Fibroblast of the aortic adventitia (primary cell): ENCODE results near the gene FXR1. TPM values are rescaled to one million over a fixed set of nuclear protein-coding genes. Genes with fewer than 3 reads are reported as not detected.

ENCODE experiments used
- DNase-seq: peaks from one replicate; pipeline ENCODE4 v3.0.0-alpha.2; 2010; ENCODE audit warnings: low read depth
- H3K4me3 ChIP-seq: 2 replicates; pipeline ENCODE4 v1.5.1; 2011; ENCODE audit warnings: low read depth, mild to moderate bottlenecking, control low read depth, low read length, moderate library complexity
- CTCF ChIP-seq: IDR thresholded peaks from 2 replicates; pipeline ENCODE4 v1.5.1; 2011; ENCODE audit warnings: mild to moderate bottlenecking, low read length, control low read depth, inconsistent platforms; ENCODE audit not compliant: insufficient read depth
- total RNA-seq: library from RNA; depleted of rRNA; stranded (reverse); fragments of >200 nt; gene quantifications from 2 replicates; pipeline ENCODE4 v1.2.3, GENCODE V29; 2012; ENCODE audit warnings: low replicate concordance

The FXR1 gene
- total RNA-seq, 1 donor, result 104 TPM

- no peak for DNase-seq
- TF ChIP-seq CTCF, result no peak
- no peak overlapping the region for H3K4me3 ChIP-seq
These were observed 94.1 kb downstream of the FXR1 start for GRCh38 chr3:181006541-181006940.

- H3K4me3 ChIP-seq, result no peak overlapping the region
- DNase-seq, result no peak
- no peak for TF ChIP-seq CTCF
These were observed 94.8 kb downstream of the FXR1 start for GRCh38 chr3:181007262-181007661.

DNA sequence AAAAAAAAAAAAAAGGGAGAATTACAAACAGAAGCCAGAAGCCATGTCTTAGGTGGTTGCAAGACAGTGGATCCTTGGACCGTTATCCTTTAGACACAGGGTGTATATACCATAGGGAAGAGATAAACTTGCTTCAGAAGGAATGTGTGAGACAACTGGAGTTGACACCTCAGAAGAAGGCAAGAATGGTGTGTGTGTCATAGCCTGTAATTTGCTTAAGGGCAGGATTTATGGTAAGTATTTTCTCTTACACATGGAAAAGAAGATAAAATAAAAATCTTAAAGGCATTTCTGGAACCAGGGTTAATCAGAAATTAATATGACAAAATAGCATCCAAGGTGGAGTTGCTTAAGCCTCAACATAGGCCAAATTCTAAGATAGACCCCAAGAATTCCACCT lies 96.3 kb downstream of the FXR1 start:
- H3K4me3 ChIP-seq, result no peak overlapping the region
- no peak for TF ChIP-seq CTCF
- no peak for DNase-seq

DNA sequence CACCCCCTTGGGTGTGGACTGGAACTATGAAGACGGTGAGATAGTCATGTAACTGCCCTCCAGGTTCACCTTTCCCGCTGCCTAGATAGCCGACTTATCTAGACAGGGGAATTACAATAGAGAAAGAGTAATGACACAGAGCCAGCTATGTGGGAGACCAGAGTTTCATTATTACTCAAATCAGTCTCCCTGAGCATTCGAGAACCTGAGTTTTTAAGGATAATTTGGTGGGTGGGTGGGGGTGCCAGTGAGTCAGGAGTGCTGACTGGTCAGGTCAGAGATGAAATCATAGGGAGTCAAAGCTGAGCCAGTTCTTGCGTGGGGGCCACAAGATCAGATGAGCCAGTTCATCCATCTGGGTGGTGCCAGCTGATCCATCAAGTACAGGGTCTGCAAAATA lies 96.8 kb downstream of the FXR1 start:
- H3K4me3 ChIP-seq, result no peak overlapping the region
- no peak for DNase-seq
- TF ChIP-seq CTCF, result no peak

- no peak overlapping the region for H3K4me3 ChIP-seq
- DNase-seq, result no peak
- TF ChIP-seq CTCF, result no peak
These were observed 105.2 kb downstream of the FXR1 start for GRCh38 chr3:181017690-181018089.

- TF ChIP-seq CTCF, result no peak
- no peak for DNase-seq
- H3K4me3 ChIP-seq, result no peak overlapping the region
These were observed 112.7 kb downstream of the FXR1 start for GRCh38 chr3:181025204-181025603.

DNA sequence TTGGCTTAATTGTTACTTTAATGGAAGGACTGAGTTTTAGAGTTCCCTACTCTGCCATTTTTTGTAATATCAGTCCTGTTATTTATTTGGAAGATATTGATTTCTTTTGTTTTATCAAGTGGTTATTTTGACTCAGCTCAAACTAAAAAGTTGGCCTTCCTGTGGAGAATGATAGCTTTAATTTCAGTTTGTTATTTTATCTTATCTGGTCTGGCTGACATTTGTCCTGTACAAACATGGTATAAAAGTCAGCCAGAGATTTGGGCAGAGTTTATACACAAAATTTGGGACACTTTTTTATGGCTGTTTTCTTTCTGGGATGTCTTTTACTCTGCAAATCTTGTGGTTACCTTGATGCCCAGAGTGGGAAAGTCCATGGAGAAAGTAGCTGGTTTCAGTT lies 118.5 kb downstream of the FXR1 start:
- no peak overlapping the region for H3K4me3 ChIP-seq
- no peak for TF ChIP-seq CTCF
- DNase-seq, result no peak

Other genes starting within 250 kb of the FXR1 start
- 0.27 and 8.1 TPM in 2 replicates for gene CCDC39, start 233.2 kb upstream of the FXR1 start, total RNA-seq
- 23.1 and 29.5 TPM in 2 replicates for gene DNAJC19, start 77.1 kb downstream of the FXR1 start, total RNA-seq